Esophagus (tissue), 2 donors: ENCODE results near the gene PCGF2. TPM values are rescaled to one million over a fixed set of nuclear protein-coding genes. Genes with fewer than 3 reads are reported as not detected.
"Not testable (repeated sequence)": the region's sequence is repeated elsewhere in the genome, so short reads cannot be mapped to it uniquely, and the experiment has no call there.

Experiments used
- H3K27ac ChIP-seq, 2 donors: one replicate each; pipeline ENCODE4 v1.5.1; 2013; ENCODE audit warnings: low read depth in 2 of 2, mild to moderate bottlenecking in 2 of 2, inconsistent platforms in 1 of 2, low read length in 1 of 2, moderate library complexity in 1 of 2
- H3K27me3 ChIP-seq, 2 donors: one replicate each; pipeline ENCODE4 v1.6.1; 2013; ENCODE audit warnings: low read length in 2 of 2, control low read depth in 1 of 2, mild to moderate bottlenecking in 1 of 2; ENCODE audit not compliant: insufficient read depth in 2 of 2, control insufficient read depth in 1 of 2
- H3K36me3 ChIP-seq, 2 donors: one replicate each; pipeline ENCODE4 v1.6.1; 2013; ENCODE audit warnings: low read length in 1 of 2; ENCODE audit not compliant: control insufficient read depth in 2 of 2, insufficient read depth in 2 of 2
- H3K4me1 ChIP-seq, 2 donors: one replicate each; pipeline ENCODE4 v1.6.1; 2013; ENCODE audit warnings: low read length in 1 of 2; ENCODE audit not compliant: control insufficient read depth in 2 of 2, insufficient read depth in 2 of 2
- H3K4me3 ChIP-seq, 2 donors: one replicate each; pipeline ENCODE4 v1.5.1; 2013; ENCODE audit warnings: low read length in 2 of 2, mild to moderate bottlenecking in 2 of 2, low read depth in 1 of 2, moderate library complexity in 1 of 2
- H3K9me3 ChIP-seq, 2 donors: one replicate each; pipeline ENCODE4 v1.6.1; 2013; ENCODE audit warnings: mild to moderate bottlenecking in 2 of 2, low read depth in 1 of 2, low read length in 1 of 2, moderate library complexity in 1 of 2; ENCODE audit not compliant: control insufficient read depth in 2 of 2, insufficient read depth in 1 of 2
- WGBS, 2 donors: extraction: QIAGEN DNeasy Blood & Tissue Kit; methylation state at CpG; one replicate each; pipeline ENCODE4 v1.1.7; 2013; 5-methylcytosine and 5-hydroxymethylcytosine counted together
- polyA plus RNA-seq, 2 donors: library from polyadenylated mRNA; stranded (reverse); fragments of 200-250 nt; gene quantifications; one replicate each; pipeline ENCODE4 v1.2.3, GENCODE V29; 2013
- donor health status: healthy with polysubstance abuse.
- donor health status: Bipolar disorder and iron deficiency.

Gene PCGF2
- 10 to 100 TPM in 1 of 2 donors, 1 to 10 TPM in 1; 9.4 to 22.4 TPM for polyA plus RNA-seq

GRCh38 chr17:38748149-38748891, at the start of gene PCGF2:
TSS of gene PCGF2 (minus strand) at chr17:38748336. CDS start at chr17:38740402, 7,934 bp downstream.
- no peaks in the 10 kb centered on the region for H3K27me3 ChIP-seq
- WGBS, 2 donors = 1% methylated on average over 33 to 47 of the region's 47 CpGs

GRCh38 chr17:38797828-38798227, 49.7 kb upstream of the PCGF2 start:
- no peak overlapping the region for H3K27ac ChIP-seq
- no peaks in the 10 kb centered on the region for H3K27me3 ChIP-seq
- no peaks in the 10 kb centered on the region for H3K9me3 ChIP-seq
- H3K4me1 ChIP-seq = peaks cover 6 to 9% of the 10 kb centered on the region in 2 donors
- 70 to 77% methylated on average over 6 of the region's 6 CpGs for WGBS, 2 donors
- peaks cover 10 to 12% of the 10 kb centered on the region in 2 donors for H3K36me3 ChIP-seq
- H3K4me3 ChIP-seq = peak overlapping the region in 1 of 2 donors; percentile 59

More at GRCh38 chr17:38748149-38748891, at the start of gene PCGF2:
- Histone ChIP-seq H3K27ac (peak within 1 kb of the TSS; percentile 86), H3K36me3 (peaks cover 0 to 2% of the 10 kb centered on the region in 2 donors), H3K9me3 (no peaks in the 10 kb centered on the region), H3K4me3 (peak within 1 kb of the TSS; percentile 72 to 75), H3K4me1 (peaks cover 0 to 12% of the 10 kb centered on the region in 2 donors)

GRCh38 chr17:38797158-38797490, 49.0 kb upstream of the PCGF2 start:
- H3K4me3 ChIP-seq = peak overlapping the region in 1 of 2 donors; percentile 14
- no peaks in the 10 kb centered on the region for H3K27me3 ChIP-seq
- peaks cover 8% of the 10 kb centered on the region in 2 donors for H3K36me3 ChIP-seq
- 71 to 75% methylated on average over 5 of the region's 5 CpGs for WGBS, 2 donors
- peak overlapping the region in 1 of 2 donors; percentile 37 for H3K27ac ChIP-seq
- peaks cover 6 to 9% of the 10 kb centered on the region in 2 donors for H3K4me1 ChIP-seq
- H3K9me3 ChIP-seq = no peaks in the 10 kb centered on the region

- Histone ChIP-seq H3K27me3 (no peaks in the 10 kb centered on the region), H3K27ac (peak overlapping the region in 1 of 2 donors; percentile 0), H3K4me3 (peak overlapping the region in 1 of 2 donors; percentile 14), H3K36me3 (peaks cover 3 to 4% of the 10 kb centered on the region in 2 donors), H3K9me3 (no peaks in the 10 kb centered on the region), H3K4me1 (peaks cover 6 to 9% of the 10 kb centered on the region in 2 donors)
- WGBS, 2 donors = 67 to 74% methylated on average over 5 of the region's 5 CpGs
These were observed 48.5 kb upstream of the PCGF2 start for GRCh38 chr17:38796451-38797157.

- Histone ChIP-seq H3K9me3 (no peaks in the 10 kb centered on the region), H3K27ac (no peak overlapping the region), H3K36me3 (peaks cover 0 to 3% of the 10 kb centered on the region in 2 donors), H3K4me3 (no peak overlapping the region), H3K27me3 (no peaks in the 10 kb centered on the region), H3K4me1 (peaks cover 6 to 9% of the 10 kb centered on the region in 2 donors)
- WGBS, 2 donors = 94 to 97% methylated on average over 5 of the region's 5 CpGs
These were observed 46.1 kb upstream of the PCGF2 start for GRCh38 chr17:38794221-38794620.

- Histone ChIP-seq H3K4me3 (no peak overlapping the region), H3K4me1 (peaks cover 0 to 4% of the 10 kb centered on the region in 2 donors), H3K27ac (no peak overlapping the region), H3K9me3 (no peaks in the 10 kb centered on the region), H3K27me3 (no peaks in the 10 kb centered on the region), H3K36me3 (peaks cover 5 to 8% of the 10 kb centered on the region in 2 donors)
- WGBS, 2 donors = 98 to 99% methylated on average over 5 of the region's 5 CpGs
These were observed 43.0 kb upstream of the PCGF2 start for GRCh38 chr17:38791162-38791561.

GRCh38 chr17:38790148-38790707, 42.1 kb upstream of the PCGF2 start:
- not testable (repeated sequence) for H3K27me3 ChIP-seq, H3K4me3 ChIP-seq, H3K27ac ChIP-seq, H3K4me1 ChIP-seq, H3K9me3 ChIP-seq
- 73 to 77% methylated on average over 13 of the region's 13 CpGs for WGBS, 2 donors
- H3K36me3 ChIP-seq = peaks cover 10 to 14% of the 10 kb centered on the region in 2 donors

- H3K4me3 ChIP-seq = no peak overlapping the region
- no peaks in the 10 kb centered on the region for H3K27me3 ChIP-seq
- peaks cover 10 to 14% of the 10 kb centered on the region in 2 donors for H3K36me3 ChIP-seq
- H3K27ac ChIP-seq = no peak overlapping the region
- 5 to 18% methylated on average over 1 of the region's 1 CpG for WGBS, 2 donors
- no peaks in the 10 kb centered on the region for H3K9me3 ChIP-seq
- H3K4me1 ChIP-seq = peaks cover 0 to 4% of the 10 kb centered on the region in 2 donors
These were observed 41.0 kb upstream of the PCGF2 start for GRCh38 chr17:38789185-38789584.

GRCh38 chr17:38787999-38788398, 39.9 kb upstream of the PCGF2 start:
- peaks cover 10 to 20% of the 10 kb centered on the region in 2 donors for H3K36me3 ChIP-seq
- H3K9me3 ChIP-seq, H3K4me1 ChIP-seq, H3K27ac ChIP-seq, H3K27me3 ChIP-seq, H3K4me3 ChIP-seq: not testable (repeated sequence)
- 97 to 98% methylated on average over 4 of the region's 4 CpGs for WGBS, 2 donors
